Osteocyte (in vitro differentiated cells): ENCODE measurements around the gene MINK1. TPM values are rescaled to one million over a fixed set of nuclear protein-coding genes. Genes with fewer than 3 reads are reported as not detected.
"Not testable (repeated sequence)": the region's sequence is repeated elsewhere in the genome, so short reads cannot be mapped to it uniquely, and the experiment has no call there.

ENCODE experiments used
- DNase-seq: peaks from one replicate; pipeline ENCODE4 v3.0.0; 2021; ENCODE audit warnings: mixed read lengths; ENCODE audit not compliant: unreplicated experiment; ENCODE audit errors: extremely low spot score
- H3K27ac Mint-ChIP-seq: one replicate; pipeline ENCODE4 v1.8.0; 2021; ENCODE audit warnings: mild to moderate bottlenecking, mixed read lengths; ENCODE audit not compliant: unreplicated experiment
- H3K27me3 Mint-ChIP-seq: one replicate; pipeline ENCODE4 v1.8.0; 2021; ENCODE audit warnings: mixed read lengths; ENCODE audit not compliant: unreplicated experiment
- H3K36me3 Mint-ChIP-seq: one replicate; pipeline ENCODE4 v1.8.0; 2021; ENCODE audit warnings: mixed read lengths; ENCODE audit not compliant: unreplicated experiment
- H3K4me1 Mint-ChIP-seq: one replicate; pipeline ENCODE4 v1.8.0; 2021; ENCODE audit warnings: mixed read lengths; ENCODE audit not compliant: unreplicated experiment
- H3K4me3 Mint-ChIP-seq: one replicate; pipeline ENCODE4 v1.8.0; 2021; ENCODE audit warnings: mild to moderate bottlenecking, moderate library complexity, mixed read lengths; ENCODE audit not compliant: unreplicated experiment
- H3K9me3 Mint-ChIP-seq: one replicate; pipeline ENCODE4 v1.8.0; 2021; ENCODE audit warnings: mixed read lengths; ENCODE audit not compliant: unreplicated experiment
- total RNA-seq: library from RNA; stranded (reverse); gene quantifications from 2 replicates; pipeline ENCODE4 v1.2.1, GENCODE V29; 2021
- TF ChIP-seq, protein P1 (sequence below): fragments of 200-600 bp; sonication (generic); IDR thresholded peaks from 2 replicates; pipeline ENCODE4 v1.5.0; 2021; ENCODE audit warnings: antibody characterized with exemption, mild to moderate bottlenecking, moderate library complexity

MINK1 gene
- total RNA-seq, 1 donor from 2014 or later, result 93.3 TPM

- Mint-ChIP-seq H3K4me1 (peaks cover 15% of the 10 kb centered on the region), H3K4me3 (no peak overlapping the region), H3K27me3 (no peaks in the 10 kb centered on the region), H3K9me3 (no peaks in the 10 kb centered on the region), H3K36me3 (peaks cover 9% of the 10 kb centered on the region), H3K27ac (no peak overlapping the region)
- TF ChIP-seq, protein P1, sequence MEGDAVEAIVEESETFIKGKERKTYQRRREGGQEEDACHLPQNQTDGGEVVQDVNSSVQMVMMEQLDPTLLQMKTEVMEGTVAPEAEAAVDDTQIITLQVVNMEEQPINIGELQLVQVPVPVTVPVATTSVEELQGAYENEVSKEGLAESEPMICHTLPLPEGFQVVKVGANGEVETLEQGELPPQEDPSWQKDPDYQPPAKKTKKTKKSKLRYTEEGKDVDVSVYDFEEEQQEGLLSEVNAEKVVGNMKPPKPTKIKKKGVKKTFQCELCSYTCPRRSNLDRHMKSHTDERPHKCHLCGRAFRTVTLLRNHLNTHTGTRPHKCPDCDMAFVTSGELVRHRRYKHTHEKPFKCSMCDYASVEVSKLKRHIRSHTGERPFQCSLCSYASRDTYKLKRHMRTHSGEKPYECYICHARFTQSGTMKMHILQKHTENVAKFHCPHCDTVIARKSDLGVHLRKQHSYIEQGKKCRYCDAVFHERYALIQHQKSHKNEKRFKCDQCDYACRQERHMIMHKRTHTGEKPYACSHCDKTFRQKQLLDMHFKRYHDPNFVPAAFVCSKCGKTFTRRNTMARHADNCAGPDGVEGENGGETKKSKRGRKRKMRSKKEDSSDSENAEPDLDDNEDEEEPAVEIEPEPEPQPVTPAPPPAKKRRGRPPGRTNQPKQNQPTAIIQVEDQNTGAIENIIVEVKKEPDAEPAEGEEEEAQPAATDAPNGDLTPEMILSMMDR, result no peak
- no peak for DNase-seq
Measured at GRCh38 chr17:4862720-4863119, 29.6 kb downstream of the MINK1 start.

DNA sequence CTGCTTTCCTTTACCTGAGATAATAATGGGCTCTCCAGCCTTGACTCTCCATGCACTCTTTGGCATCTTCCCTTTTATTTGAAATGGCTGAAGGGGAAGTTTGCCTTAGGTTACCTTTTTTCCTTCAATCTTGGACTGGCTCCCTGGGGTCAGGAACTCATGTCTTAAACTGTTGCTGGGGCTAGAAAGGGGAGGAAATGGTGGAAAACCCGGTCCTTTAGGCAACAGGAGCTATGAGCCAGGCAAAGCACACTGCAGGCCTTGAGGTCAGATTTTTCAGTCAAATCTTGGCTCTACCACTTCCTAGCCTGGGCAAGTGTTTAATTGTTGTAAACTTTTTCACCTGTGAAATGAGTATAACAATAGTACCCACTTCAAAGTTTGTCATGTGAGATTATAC, 30.2 kb downstream of the MINK1 start:
- H3K36me3 Mint-ChIP-seq, result peaks cover 9% of the 10 kb centered on the region
- H3K27me3 Mint-ChIP-seq, result no peaks in the 10 kb centered on the region
- no peaks in the 10 kb centered on the region for H3K9me3 Mint-ChIP-seq
- H3K27ac Mint-ChIP-seq, result no peak overlapping the region
- no peak overlapping the region for H3K4me3 Mint-ChIP-seq
- peaks cover 10% of the 10 kb centered on the region for H3K4me1 Mint-ChIP-seq
- DNase-seq, result no peak
- TF ChIP-seq, protein P1, result no peak

- DNase-seq, H3K36me3 Mint-ChIP-seq: not testable (repeated sequence)
Measured at GRCh38 chr17:4867535-4867934, 34.4 kb downstream of the MINK1 start.

GRCh38 chr17:4869058-4869998, 36.2 kb downstream of the MINK1 start:
- not testable (repeated sequence) for DNase-seq, H3K36me3 Mint-ChIP-seq, H3K27ac Mint-ChIP-seq, H3K4me1 Mint-ChIP-seq, H3K4me3 Mint-ChIP-seq, H3K9me3 Mint-ChIP-seq, H3K27me3 Mint-ChIP-seq

More at GRCh38 chr17:4867535-4867934, 34.4 kb downstream of the MINK1 start:
- not testable (repeated sequence) for H3K27me3 Mint-ChIP-seq, H3K4me1 Mint-ChIP-seq, H3K27ac Mint-ChIP-seq, H3K9me3 Mint-ChIP-seq, H3K4me3 Mint-ChIP-seq

GRCh38 chr17:4870855-4871254, 37.7 kb downstream of the MINK1 start:
- H3K9me3 Mint-ChIP-seq, result no peaks in the 10 kb centered on the region
- TF ChIP-seq, protein P1, result no peak
- H3K4me3 Mint-ChIP-seq, result no peak overlapping the region
- no peaks in the 10 kb centered on the region for H3K27me3 Mint-ChIP-seq
- peaks cover 6% of the 10 kb centered on the region for H3K36me3 Mint-ChIP-seq
- H3K4me1 Mint-ChIP-seq, result peaks cover 4% of the 10 kb centered on the region
- no peak for DNase-seq
- H3K27ac Mint-ChIP-seq, result no peak overlapping the region

DNA sequence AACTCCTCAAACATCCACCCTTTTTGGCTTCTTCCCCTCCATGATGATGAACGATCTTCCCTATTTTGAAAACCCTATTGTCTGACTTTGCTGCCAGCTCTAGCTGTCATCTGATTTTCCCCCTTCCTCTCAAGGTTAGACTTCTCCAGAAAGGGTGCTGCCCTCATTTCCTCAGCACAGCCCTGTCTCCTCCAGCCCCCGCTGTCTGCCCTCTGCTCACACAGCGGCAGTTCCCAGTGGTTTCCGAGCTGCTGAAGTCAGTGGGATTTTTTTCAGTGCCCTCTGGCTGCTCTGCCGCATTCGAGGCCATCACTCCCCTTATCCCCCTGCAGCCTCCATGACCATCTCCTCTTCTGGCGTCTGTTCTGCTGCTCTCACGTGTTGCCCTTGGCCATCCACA, 39.6 kb downstream of the MINK1 start:
- no peaks in the 10 kb centered on the region for H3K27me3 Mint-ChIP-seq
- DNase-seq, result no peak
- peaks cover 10% of the 10 kb centered on the region for H3K36me3 Mint-ChIP-seq
- H3K9me3 Mint-ChIP-seq, result no peaks in the 10 kb centered on the region
- TF ChIP-seq, protein P1, result no peak
- H3K4me3 Mint-ChIP-seq, result no peak overlapping the region
- no peak overlapping the region for H3K27ac Mint-ChIP-seq
- H3K4me1 Mint-ChIP-seq, result peaks cover 4% of the 10 kb centered on the region
